ENCODE results near the gene TMEM132D. TPM values are rescaled to one million over a fixed set of nuclear protein-coding genes. Genes with fewer than 3 reads are reported as not detected.
"Not testable (repeated sequence)": the region's sequence is repeated elsewhere in the genome, so short reads cannot be mapped to it uniquely, and the experiment has no call there.

TMEM132D gene
- total RNA-seq, 2 donors from 2014 or later, result under 0.01 to 0.26 TPM

DNA sequence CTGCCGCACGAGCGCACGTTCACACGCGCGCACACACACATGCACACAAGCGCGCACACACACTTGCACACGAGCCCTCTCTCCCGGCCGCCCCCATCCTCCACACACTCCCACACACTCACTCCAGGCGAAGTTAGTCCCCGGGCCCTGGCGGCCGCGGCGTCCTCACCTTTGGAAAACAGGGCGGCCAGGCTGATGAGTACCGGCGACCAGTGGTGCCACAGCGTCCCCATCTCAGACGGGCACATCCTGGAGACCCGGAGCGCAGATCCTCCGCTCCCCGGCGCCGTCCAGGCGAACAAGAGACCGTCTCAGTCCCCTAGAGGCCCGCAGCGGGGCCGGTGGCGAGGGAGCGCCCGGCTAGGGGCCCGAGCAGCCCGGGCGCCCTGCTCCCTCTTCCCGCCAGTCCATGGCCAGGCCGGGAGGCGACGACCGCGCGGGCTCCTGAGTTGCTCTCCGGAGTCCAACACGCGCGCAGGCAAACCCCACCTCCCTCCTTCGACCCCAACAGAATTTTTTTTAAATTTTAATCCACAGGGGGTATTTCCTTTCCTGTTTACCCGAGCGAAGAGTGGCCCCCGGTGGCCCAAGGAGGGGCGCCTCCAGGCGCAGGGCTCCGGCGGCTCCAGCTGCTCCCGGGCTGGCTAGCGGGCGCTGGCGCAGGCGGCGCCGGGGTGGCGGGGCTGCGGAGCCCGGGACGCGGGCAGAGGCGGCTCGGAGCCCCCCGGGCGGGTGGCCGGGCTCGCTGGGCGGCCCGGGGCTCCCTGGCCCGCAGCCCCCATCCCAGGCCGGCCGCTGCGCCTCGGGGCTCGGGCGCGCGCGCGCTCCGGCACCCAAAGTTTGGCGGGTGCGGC is 506 bp downstream of the TMEM132D start:
- H3K27ac ChIP-seq, result no peak overlapping the region
- H3K36me3 ChIP-seq (replicated peaks in 1 of 2; ENCODE audit: insufficient read depth in 1 of 2, low read depth in 2 of 2), result no peaks in the 10 kb centered on the region
- intact Hi-C loops (cut with DNase I), result no loop called here
- ATAC-seq (no peak), DNase-seq (no peak)
- no peaks in the 10 kb centered on the region for H3K27me3 ChIP-seq
- no peaks in the 10 kb centered on the region for H3K4me1 ChIP-seq
- TF ChIP-seq, protein P1, sequence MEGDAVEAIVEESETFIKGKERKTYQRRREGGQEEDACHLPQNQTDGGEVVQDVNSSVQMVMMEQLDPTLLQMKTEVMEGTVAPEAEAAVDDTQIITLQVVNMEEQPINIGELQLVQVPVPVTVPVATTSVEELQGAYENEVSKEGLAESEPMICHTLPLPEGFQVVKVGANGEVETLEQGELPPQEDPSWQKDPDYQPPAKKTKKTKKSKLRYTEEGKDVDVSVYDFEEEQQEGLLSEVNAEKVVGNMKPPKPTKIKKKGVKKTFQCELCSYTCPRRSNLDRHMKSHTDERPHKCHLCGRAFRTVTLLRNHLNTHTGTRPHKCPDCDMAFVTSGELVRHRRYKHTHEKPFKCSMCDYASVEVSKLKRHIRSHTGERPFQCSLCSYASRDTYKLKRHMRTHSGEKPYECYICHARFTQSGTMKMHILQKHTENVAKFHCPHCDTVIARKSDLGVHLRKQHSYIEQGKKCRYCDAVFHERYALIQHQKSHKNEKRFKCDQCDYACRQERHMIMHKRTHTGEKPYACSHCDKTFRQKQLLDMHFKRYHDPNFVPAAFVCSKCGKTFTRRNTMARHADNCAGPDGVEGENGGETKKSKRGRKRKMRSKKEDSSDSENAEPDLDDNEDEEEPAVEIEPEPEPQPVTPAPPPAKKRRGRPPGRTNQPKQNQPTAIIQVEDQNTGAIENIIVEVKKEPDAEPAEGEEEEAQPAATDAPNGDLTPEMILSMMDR (IDR thresholded peaks at IDR 0.05), result no peak
- TF ChIP-seq POLR2A (IDR thresholded peaks at IDR 0.05), result no peak
- no peak overlapping the region for H3K4me3 ChIP-seq
- no peaks in the 10 kb centered on the region for H3K9me3 ChIP-seq
- WGBS, 2 donors, result 1 to 2% methylated on average over 40 to 90 of the region's 93 CpGs

DNA sequence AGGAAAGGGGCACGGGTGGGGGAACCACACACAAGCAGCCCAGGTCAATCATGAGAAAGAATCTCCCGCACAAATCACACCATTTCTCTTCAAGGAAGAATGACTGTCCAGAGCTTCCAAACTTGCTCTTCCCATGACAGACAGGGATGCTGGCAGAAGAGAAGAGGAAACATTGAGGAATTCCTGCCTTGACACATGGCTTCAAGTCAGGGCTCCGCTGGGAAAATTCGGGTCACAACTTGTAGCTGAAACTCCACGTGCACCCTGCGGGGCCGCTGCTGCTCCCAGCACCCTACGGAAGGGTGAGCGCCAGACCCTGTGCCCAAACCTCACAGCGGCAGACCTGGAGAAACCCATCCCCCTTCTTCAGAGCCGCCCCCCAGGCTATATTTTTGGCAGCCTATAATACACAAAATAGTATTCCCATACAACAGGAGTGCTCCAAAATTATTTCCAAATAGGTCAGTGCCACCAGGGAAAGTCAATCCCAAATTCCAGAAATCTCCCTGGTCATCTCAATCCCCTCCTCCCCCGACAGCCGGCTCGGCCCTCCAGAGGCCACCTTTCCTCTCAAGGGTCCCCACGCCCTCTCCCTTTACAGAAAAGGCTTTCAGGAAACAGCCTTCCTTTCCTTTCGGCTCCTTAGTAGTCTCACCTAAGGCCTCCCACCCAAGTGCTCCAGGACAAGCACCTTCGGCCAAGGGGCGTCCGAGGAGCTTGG is 1.3 kb downstream of the TMEM132D start:
- ATAC-seq (no peak), DNase-seq (no peak)
- H3K27me3 ChIP-seq, result no peaks in the 10 kb centered on the region
- no peaks in the 10 kb centered on the region for H3K36me3 ChIP-seq (replicated peaks in 1 of 2; ENCODE audit: insufficient read depth in 1 of 2, low read depth in 2 of 2)
- no peaks in the 10 kb centered on the region for H3K9me3 ChIP-seq
- TF ChIP-seq, protein P1 (IDR thresholded peaks at IDR 0.05), result no peak
- TF ChIP-seq POLR2A (IDR thresholded peaks at IDR 0.05), result no peak
- intact Hi-C loops (cut with DNase I), result no loop called here
- no peak overlapping the region for H3K27ac ChIP-seq
- no peaks in the 10 kb centered on the region for H3K4me1 ChIP-seq
- H3K4me3 ChIP-seq, result no peak overlapping the region
- 1 to 2% methylated on average over 15 to 19 of the region's 19 CpGs for WGBS, 2 donors

DNA sequence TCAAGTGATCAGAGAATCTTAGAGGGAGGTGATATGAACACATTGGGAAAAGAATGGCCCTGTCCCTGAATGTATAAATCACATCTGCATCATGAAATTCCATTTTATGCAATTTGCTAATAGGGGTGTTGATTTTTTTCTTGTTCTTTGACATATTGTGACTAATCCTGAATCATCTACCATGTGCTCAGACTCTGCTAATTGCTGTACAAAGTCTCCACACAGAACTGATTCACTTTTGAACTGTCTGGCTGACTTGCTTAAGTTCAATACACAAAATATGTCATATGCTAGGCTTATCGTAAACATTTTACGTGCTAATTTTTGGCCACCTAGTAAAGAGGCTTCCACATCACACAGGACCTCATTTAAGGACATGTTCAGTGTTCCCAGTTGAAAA is 2.6 kb downstream of the TMEM132D start:
- Histone ChIP-seq H3K9me3 (no peaks in the 10 kb centered on the region), H3K27ac (no peak overlapping the region), H3K4me1 (no peaks in the 10 kb centered on the region), H3K4me3 (no peak overlapping the region), H3K36me3 (replicated peaks in 1 of 2; ENCODE audit: insufficient read depth in 1 of 2, low read depth in 2 of 2) (no peaks in the 10 kb centered on the region), H3K27me3 (no peaks in the 10 kb centered on the region)
- DNase-seq (no peak), ATAC-seq (no peak)
- intact Hi-C loops (cut with DNase I), result no loop called here
- 59 to 80% methylated on average over 2 of the region's 2 CpGs for WGBS, 2 donors
- TF ChIP-seq POLR2A (IDR thresholded peaks at IDR 0.05), result no peak
- TF ChIP-seq, protein P1 (IDR thresholded peaks at IDR 0.05), result no peak

DNA sequence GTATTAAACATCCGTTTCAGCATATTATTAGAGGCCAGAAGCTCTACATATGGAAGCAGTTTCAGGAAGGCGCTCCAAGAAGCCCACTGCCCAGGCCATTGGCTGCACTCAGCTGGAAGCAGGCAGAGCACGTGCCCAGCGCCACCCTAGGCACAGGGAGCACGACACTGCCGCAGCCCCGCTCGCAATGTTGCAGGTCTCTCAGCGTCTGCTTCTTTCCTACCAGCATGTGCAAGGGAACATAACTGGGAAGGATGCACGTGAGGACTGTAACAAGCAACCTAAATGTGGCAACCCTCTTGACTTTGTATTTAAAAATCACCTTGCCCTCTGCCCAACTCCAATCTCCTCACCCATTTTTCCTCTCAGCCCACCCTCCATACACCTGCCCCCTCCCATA is 3.5 kb downstream of the TMEM132D start:
- no peaks in the 10 kb centered on the region for H3K27me3 ChIP-seq
- no peaks in the 10 kb centered on the region for H3K36me3 ChIP-seq (replicated peaks in 1 of 2; ENCODE audit: insufficient read depth in 1 of 2, low read depth in 2 of 2)
- DNase-seq, result no peak
- no peak for TF ChIP-seq POLR2A (IDR thresholded peaks at IDR 0.05)
- TF ChIP-seq, protein P1 (IDR thresholded peaks at IDR 0.05), result no peak
- ATAC-seq, result no peak
- 63 to 65% methylated on average over 10 of the region's 10 CpGs for WGBS, 2 donors
- no peaks in the 10 kb centered on the region for H3K9me3 ChIP-seq
- intact Hi-C loops (cut with DNase I), result no loop called here
- H3K4me1 ChIP-seq, result no peaks in the 10 kb centered on the region
- no peak overlapping the region for H3K4me3 ChIP-seq
- H3K27ac ChIP-seq, result no peak overlapping the region

DNA sequence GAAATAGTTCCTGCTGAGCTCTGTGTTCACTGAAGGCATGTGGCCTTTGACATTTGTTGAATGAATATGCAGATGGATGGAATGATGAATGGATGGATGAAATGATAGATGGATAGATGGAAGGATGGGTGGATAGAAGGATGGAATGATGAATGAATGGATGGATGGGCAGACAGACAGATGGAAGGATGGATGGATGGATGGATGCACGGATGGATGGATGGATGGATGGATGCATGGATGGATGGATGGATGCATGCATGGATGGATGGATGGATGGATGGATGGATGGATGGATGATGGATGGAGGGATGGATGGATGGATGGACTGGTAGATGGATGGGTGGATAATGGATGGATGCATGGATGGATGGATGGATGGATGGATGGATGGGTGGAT is 4.8 kb downstream of the TMEM132D start:
- ATAC-seq; H3K4me3 ChIP-seq; H3K9me3 ChIP-seq; intact Hi-C loops (cut with DNase I); H3K27me3 ChIP-seq; DNase-seq; H3K4me1 ChIP-seq; H3K27ac ChIP-seq; H3K36me3 ChIP-seq (replicated peaks in 1 of 2; ENCODE audit: insufficient read depth in 1 of 2, low read depth in 2 of 2): not testable (repeated sequence)
- WGBS, 2 donors, result 38 to 65% methylated on average over 1 of the region's 1 CpG

Measured in body of pancreas (tissue), 4 donors.